GM12878 (cell line): ENCODE results near the gene SOX30. TPM values are rescaled to one million over a fixed set of nuclear protein-coding genes. Genes with fewer than 3 reads are reported as not detected.

ENCODE experiments used
- ATAC-seq: fragments of 200-7000 bp; cut with Tn5 transposase; 3 replicates; pipeline ENCODE4 v1.9.1; 2020; ENCODE audit warnings: mild to moderate bottlenecking, moderate library complexity
- BruUV-seq: library from RNA; stranded (reverse); fragments of 400-500 nt; replicated peaks from 2 replicates; lab custom pipeline; 2021; lab: Mats Ljungman, UMichigan
- CTCF ChIA-PET: fragments of 300-600 bp; sonication (Branson Sonifier 250); formaldehyde crosslinking; extraction: SDS; loops from one replicate; lab custom pipeline; 2021; ENCODE audit warnings: inconsistent platforms; lab: Yijun Ruan, JAX
- POLR2A ChIA-PET: fragments of 350-600 bp; formaldehyde crosslinking; extraction: SDS; loops from one replicate; lab custom pipeline; 2021; ENCODE audit warnings: inconsistent platforms; lab: Charles Lee
- RAD21 ChIA-PET: fragments of 300-600 bp; sonication (Branson Sonifier 250); formaldehyde crosslinking; loops from one replicate; lab custom pipeline; 2023; ENCODE audit warnings: antibody characterized with exemption; ENCODE audit not compliant: unreplicated experiment; lab: Charles Lee
- SMC1A ChIA-PET: fragments of 300-600 bp; sonication (Branson Sonifier 250); formaldehyde crosslinking; loops from one replicate; lab custom pipeline; 2023; ENCODE audit not compliant: unreplicated experiment, uncharacterized antibody; lab: Charles Lee
- DNase-seq: peaks from one replicate; pipeline ENCODE4 v3.0.0-alpha.2; 2011; ENCODE audit warnings: low read depth, low spot score
- FAIRE-seq: peaks from 3 replicates; lab custom pipeline; 2011; peaks lifted over from hg19 to GRCh38; lab: Jason Lieb, UNC
- H2AFZ ChIP-seq: 2 replicates; pipeline ENCODE4 v1.6.0; 2011; ENCODE audit warnings: low read depth, low read length, control low read depth; ENCODE audit not compliant: control insufficient read depth
- H3K27ac ChIP-seq: 2 replicates; pipeline ENCODE4 v1.5.1; 2011; ENCODE audit warnings: control low read depth; ENCODE audit not compliant: control insufficient read depth, insufficient read depth
- H3K27me3 ChIP-seq, 2 experiments: replicated peaks in 1 of 2; 2 replicates each; pipeline versions ENCODE4 v1.6.0 to v1.6.1; 2011; ENCODE audit warnings: low read length in 1 of 2; ENCODE audit not compliant: control insufficient read depth in 2 of 2, insufficient read depth in 2 of 2
- H3K36me3 ChIP-seq, 2 experiments: 2 replicates each; pipeline ENCODE4 v1.5.1; 2011; ENCODE audit warnings: low read length in 1 of 2; ENCODE audit not compliant: control insufficient read depth in 2 of 2, insufficient read depth in 2 of 2
- H3K4me1 ChIP-seq: 2 replicates; pipeline ENCODE4 v1.6.1; 2011; ENCODE audit warnings: mild to moderate bottlenecking, low read length, moderate library complexity, mixed read lengths; ENCODE audit not compliant: control insufficient read depth, insufficient read depth
- H3K4me2 ChIP-seq: 2 replicates; pipeline ENCODE4 v1.6.0; 2011; ENCODE audit warnings: control low read depth; ENCODE audit not compliant: control insufficient read depth, insufficient read depth
- H3K4me3 ChIP-seq: fragments of 200-600 bp; sonication (generic); 2 replicates; pipeline ENCODE4 v1.5.1; 2016
- H3K79me2 ChIP-seq: 2 replicates; pipeline ENCODE4 v1.6.0; 2011; ENCODE audit warnings: low read length; ENCODE audit not compliant: control insufficient read depth, insufficient read depth
- H3K9ac ChIP-seq: 2 replicates; pipeline ENCODE4 v1.8.0; 2011; ENCODE audit warnings: low read length, control low read depth, mixed read lengths; ENCODE audit not compliant: control insufficient read depth, insufficient read depth
- H3K9me3 ChIP-seq: replicated peaks from 3 replicates; pipeline ENCODE4 v1.5.1; 2011; ENCODE audit warnings: mild to moderate bottlenecking, low read length; ENCODE audit not compliant: control insufficient read depth, insufficient read depth
- H4K20me1 ChIP-seq: 2 replicates; pipeline ENCODE4 v1.6.0; 2011; ENCODE audit not compliant: control insufficient read depth, insufficient read depth
- NFIC ChIP-seq: IDR thresholded peaks from 2 replicates; pipeline ENCODE4 v1.6.1; 2012; ENCODE audit warnings: low read depth, mild to moderate bottlenecking, inconsistent platforms, low read length, moderate library complexity
- PAX5 ChIP-seq: IDR thresholded peaks from 2 replicates; pipeline ENCODE4 v1.6.1; 2011; ENCODE audit warnings: low read depth, low read length, borderline replicate concordance
- TARDBP ChIP-seq: IDR thresholded peaks from 2 replicates; pipeline ENCODE4 v1.6.1; 2016; ENCODE audit warnings: borderline replicate concordance
- YBX1 ChIP-seq: fragments of 450-650 bp; IDR thresholded peaks from 2 replicates; pipeline ENCODE4 v1.6.1; 2016; ENCODE audit warnings: antibody characterized with exemption
- WGBS: methylation state at CpG from one replicate; pipeline ENCODE4 v1.1.6; 2016; ENCODE audit warnings: low lambda C conversion rate; ENCODE audit not compliant: insufficient replicate concordance, insufficient coverage; ENCODE audit errors: missing lambda C conversion rate; 5-methylcytosine and 5-hydroxymethylcytosine counted together
- in situ Hi-C: fragments of 300-500 bp; cut with MboI; formaldehyde crosslinking; loops from 9 replicates; pipeline ENCODE4 v1.14.3; 2018; ENCODE audit warnings: mixed read lengths
- intact Hi-C: fragments of 100-400 bp; cut with micrococcal nuclease; formaldehyde crosslinking; loops from one replicate; pipeline ENCODE4 v1.14.2; 2022; ENCODE audit not compliant: unreplicated experiment
- polyA plus RNA-seq, 11 experiments: library from polyadenylated mRNA; depleted of rRNA in 4 of 11; unstranded in 6 of 11; stranded (reverse) in 5 of 11; fragments of >200 nt; fragmentation: Nextera tagmentation in 4 of 11; fragmentation: Illumina TruSeq in 1 of 11; extraction: Ambion mirVana in 4 of 11; extraction: Trizol in 1 of 11; gene quantifications; 1 replicate in 1 of 11; 2 replicates in 10 of 11; pipeline versions ENCODE4 v1.2.1 to v1.2.3, GENCODE V29; 2011 to 2016; ENCODE audit warnings: inconsistent platforms in 2 of 11, missing spikeins in 2 of 11, low read depth in 1 of 11
- total RNA-seq, 4 experiments: library from RNA; depleted of rRNA in 3 of 4; stranded (reverse); fragments of >200 nt in 3 of 4; fragmentation: Illumina TruSeq in 1 of 4; extraction: Trizol in 1 of 4; gene quantifications; 2 replicates each; pipeline versions ENCODE4 v1.2.1 to v1.2.3, GENCODE V29; 2013 to 2021
- TF ChIP-seq, protein P1 (sequence below): IDR thresholded peaks from 2 replicates; pipeline ENCODE4 v1.6.1; 2012; ENCODE audit warnings: low read depth, low read length, improper control_type of control experiment
- TF ChIP-seq, protein P2 (sequence below): fragments of 450-650 bp; IDR thresholded peaks from 2 replicates; pipeline ENCODE4 v1.6.1; 2017; ENCODE audit warnings: mild to moderate bottlenecking, low read depth, inconsistent platforms; ENCODE audit not compliant: poor library complexity, severe bottlenecking

Gene SOX30
- total and polyA plus RNA-seq, 10 of the 15 experiments (the other 5 are each of a cell fraction or from before 2014, with no cell fraction given) = 0.06 to 0.32 (median 0.10) TPM; not detected in 2

DNA sequence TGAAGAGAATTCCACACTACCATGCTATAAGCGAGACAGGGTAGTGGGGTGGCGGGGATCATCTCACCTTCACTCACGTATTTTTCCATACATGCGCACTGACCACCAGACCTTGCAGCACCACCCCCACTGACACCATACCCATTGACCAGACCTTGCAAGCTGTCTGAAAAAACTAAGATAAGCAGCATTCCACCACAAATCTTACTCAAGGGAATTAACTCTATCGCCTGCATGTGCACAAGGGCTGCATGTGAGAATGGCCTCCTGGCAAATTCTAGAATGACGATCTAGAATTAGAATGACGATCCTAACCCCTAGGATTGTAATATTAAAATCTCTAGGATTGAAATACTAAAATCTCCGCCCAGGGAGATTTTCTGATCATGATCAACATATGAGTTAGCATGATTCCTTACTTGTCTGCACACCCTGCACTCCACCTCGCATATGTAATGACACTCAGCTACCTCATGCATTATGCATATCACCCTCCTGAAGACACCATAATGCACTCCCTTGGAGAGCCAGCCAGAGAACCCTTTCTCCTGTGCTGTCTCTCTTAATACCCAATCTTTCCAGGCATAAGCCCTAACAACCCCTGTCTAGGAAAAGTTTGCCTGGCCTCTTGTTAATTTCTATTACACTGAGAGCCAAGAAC, 11.7 kb downstream of the SOX30 start:
- in situ Hi-C loops (no loop called here), intact Hi-C loops (no loop called here)
- Histone ChIP-seq H3K9ac (no peak overlapping the region), H3K79me2 (no peaks in the 10 kb centered on the region), H3K9me3 (no peaks in the 10 kb centered on the region), H4K20me1 (no peaks in the 10 kb centered on the region), H3K4me2 (no peak overlapping the region), H3K36me3 (no peaks in the 10 kb centered on the region), H3K27me3 (no peaks in the 10 kb centered on the region), H3K4me3 (no peak overlapping the region), H3K27ac (no peak overlapping the region), H2AFZ (no peak overlapping the region), H3K4me1 (no peaks in the 10 kb centered on the region)
- RAD21 ChIA-PET = no interaction called here
- CTCF ChIA-PET = no interaction called here
- no TSS peak for BruUV-seq
- 74% methylated on average over 9 of the region's 9 CpGs for WGBS
- DNase-seq (no peak), ATAC-seq (no peak), FAIRE-seq (no peak)
- TF ChIP-seq TARDBP (no peak), PAX5 (no peak), NFIC (no peak), YBX1 (no peak)
- TF ChIP-seq, protein P1, sequence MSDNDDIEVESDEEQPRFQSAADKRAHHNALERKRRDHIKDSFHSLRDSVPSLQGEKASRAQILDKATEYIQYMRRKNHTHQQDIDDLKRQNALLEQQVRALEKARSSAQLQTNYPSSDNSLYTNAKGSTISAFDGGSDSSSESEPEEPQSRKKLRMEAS = no peak
- TF ChIP-seq, protein P2, sequence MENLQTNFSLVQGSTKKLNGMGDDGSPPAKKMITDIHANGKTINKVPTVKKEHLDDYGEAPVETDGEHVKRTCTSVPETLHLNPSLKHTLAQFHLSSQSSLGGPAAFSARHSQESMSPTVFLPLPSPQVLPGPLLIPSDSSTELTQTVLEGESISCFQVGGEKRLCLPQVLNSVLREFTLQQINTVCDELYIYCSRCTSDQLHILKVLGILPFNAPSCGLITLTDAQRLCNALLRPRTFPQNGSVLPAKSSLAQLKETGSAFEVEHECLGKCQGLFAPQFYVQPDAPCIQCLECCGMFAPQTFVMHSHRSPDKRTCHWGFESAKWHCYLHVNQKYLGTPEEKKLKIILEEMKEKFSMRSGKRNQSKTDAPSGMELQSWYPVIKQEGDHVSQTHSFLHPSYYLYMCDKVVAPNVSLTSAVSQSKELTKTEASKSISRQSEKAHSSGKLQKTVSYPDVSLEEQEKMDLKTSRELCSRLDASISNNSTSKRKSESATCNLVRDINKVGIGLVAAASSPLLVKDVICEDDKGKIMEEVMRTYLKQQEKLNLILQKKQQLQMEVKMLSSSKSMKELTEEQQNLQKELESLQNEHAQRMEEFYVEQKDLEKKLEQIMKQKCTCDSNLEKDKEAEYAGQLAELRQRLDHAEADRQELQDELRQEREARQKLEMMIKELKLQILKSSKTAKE = no peak
- SMC1A ChIA-PET = no interaction called here
- POLR2A ChIA-PET = no interaction called here
